ENCODE results near the gene PF4V1.

Gene PF4V1, protein sequence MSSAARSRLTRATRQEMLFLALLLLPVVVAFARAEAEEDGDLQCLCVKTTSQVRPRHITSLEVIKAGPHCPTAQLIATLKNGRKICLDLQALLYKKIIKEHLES

DNA sequence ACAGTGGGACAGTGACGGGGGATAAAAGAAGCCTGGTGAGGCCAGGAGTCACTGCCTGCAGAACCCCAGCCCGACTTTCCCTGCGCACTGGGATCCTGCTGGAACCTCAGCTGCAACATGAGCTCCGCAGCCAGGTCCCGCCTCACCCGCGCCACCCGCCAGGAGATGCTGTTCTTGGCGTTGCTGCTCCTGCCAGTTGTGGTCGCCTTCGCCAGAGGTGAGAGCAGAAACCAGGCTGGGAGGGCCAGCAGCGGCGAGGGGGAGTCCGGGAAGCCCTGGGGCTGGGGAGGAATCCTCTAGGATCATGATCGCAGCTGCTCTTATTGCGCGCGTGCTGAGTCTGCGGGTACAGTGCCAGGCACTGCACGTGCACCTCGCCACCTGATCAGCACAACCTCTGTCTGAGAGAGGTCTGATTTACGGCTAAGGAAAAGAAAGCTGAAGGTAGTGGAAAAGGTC, at the start of gene PF4V1:
Gene PF4V1 (plus strand): TSS at position 51 of the 459 bp plus-strand sequence. CDS start 67 bp downstream, at position 118.
- DNase-seq: no peak

DNA sequence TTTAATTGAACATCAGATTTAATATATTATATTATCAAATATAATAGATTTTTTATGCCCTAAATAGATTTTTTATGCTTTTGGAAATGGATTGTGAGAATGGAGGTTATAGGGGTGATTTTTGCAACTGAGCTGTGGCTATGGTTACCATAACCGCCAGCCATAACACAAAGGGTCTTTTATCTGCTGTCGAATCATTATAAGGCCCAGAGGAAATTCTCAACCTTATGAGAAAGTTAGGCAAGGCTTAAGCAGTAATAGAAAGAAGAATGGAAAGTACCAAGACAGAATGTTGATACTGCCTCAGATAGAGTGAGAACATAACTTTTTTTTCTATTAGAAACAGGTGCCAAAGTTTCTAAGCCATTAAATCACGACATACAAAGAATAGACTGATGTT, 42.9 kb upstream of the PF4V1 start:
- no peak for DNase-seq

DNA sequence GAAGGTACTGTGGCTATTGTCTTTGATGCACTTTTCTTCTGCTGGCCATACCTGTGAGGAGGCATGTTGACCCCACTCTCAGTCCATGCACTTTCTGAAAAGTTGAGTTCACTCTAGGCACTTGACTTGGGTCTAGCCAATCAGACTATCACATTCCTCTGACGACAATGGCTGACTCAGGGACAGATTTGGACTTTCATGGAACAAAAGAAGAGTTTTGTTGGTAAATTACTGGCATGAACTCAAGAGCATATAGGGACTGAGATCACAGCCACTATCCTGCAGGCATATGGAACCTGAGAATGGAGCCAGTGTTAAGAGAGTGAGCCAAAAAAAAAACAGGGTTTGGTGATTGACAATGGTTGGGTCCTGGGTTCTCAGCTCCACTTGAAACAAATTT, 41.3 kb upstream of the PF4V1 start:
- no peak for DNase-seq

DNA sequence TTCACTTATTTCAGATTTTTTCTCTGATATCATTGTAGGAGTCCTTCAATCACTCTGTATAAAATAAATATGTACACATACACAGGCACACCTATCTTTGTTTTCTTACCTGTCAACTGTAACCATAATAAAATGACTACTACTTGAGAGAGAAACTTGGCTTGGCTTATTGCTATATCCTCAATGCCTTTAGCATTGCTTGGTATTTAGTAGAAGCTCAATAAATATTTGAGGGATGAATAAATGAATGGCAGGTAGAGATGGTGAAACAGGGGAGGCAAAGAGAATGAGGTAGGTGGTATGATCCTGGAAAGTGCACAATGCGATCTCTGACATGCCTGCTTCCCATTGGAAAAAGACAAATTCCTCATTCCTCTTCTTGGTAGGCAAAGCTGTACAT, 38.4 kb upstream of the PF4V1 start:
- no peak for DNase-seq

DNA sequence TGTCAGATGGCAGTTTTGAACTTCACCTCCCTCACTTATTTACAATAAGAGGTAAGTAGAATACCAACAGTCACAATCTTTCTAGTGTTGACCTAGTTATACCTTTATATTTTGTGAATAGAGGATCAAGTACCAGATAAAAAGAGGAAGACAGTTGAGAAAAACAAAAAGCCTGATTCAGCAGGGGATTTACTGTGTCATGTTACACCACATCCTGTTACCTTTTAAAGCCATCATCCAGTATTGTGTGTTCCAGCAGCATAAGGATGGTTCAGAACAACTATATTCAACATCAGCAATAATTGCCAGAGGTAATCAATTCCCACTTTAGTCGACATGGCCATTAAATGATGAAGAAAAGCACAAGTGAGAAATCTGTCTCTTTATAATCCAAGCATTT, 38.0 kb upstream of the PF4V1 start:
- no peak for DNase-seq

DNA sequence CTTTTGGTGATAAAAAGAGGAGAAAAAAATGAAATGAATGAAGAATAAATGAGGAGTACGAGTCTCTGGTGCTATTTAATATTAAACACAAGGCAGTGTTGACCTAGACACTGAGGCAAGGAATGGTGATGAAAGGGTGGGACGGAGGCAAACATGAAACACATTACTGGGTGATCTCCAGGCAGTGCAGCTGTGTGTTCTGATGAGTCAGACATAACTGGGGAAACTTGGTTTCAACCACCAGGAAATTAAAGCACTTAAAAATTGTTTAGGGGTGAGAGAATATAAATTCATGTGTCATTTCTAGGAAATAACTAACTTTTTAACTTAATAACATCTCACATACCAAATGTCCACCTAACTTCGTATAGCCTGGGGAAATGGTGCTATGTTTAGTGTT, 36.3 kb upstream of the PF4V1 start:
- no peak for DNase-seq

DNA sequence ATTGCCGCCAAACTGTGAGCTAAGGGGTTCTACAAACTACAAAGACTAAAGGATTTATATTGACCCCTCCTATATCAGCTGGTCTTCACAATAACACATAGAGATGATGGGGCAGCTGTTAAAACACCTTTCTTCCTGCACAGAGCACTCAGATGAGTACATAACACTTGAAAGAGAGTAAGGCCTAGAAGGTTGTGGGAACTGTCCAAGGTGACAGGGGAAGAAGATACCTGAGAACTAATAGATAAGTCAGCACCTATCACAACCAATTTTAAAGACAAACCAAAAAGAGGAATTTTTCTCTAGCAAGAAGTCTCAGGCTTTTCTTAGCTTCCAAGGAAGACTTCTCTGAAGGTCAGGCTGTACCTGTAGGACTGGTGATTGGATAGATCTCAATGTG, 35.8 kb upstream of the PF4V1 start:
- DNase-seq: no peak

DNA sequence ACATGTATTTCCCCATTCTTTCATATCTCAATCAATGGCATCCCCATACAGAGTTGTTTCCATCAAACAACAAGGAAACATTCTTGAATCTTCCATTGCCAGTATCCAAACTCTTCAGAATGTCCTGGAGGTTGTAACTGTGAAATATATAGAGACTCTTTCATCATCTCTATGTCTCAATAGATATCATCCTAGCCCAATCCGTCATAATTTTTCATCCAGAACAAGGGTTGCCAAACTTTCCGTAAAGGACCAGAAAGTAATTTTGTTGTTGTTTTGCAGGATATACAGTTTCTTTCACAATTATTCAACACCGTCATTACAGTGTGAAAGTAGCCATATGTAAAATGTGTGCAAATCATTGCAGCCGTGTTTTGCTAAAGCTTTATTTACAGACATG, 31.8 kb upstream of the PF4V1 start:
- DNase-seq: no peak

DNA sequence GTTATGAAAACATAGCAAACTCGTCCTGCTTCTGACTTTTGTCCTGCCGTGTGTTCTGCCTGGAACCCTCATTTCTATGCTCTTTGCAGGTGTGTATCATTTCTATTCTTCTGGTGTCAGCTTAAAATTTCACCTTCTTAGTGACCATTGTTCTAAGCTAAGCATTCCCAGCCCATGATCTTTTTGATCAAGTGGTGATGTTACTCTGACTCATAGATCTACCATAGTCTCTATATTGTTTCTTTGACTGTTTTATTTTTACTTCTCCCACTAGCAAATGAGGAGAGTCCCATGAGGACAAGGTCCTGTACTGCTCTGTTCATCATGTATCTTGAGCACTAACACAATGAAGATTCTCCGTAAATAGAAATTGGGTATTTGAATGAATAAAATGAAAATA, 30.7 kb upstream of the PF4V1 start:
- no peak for DNase-seq

DNA sequence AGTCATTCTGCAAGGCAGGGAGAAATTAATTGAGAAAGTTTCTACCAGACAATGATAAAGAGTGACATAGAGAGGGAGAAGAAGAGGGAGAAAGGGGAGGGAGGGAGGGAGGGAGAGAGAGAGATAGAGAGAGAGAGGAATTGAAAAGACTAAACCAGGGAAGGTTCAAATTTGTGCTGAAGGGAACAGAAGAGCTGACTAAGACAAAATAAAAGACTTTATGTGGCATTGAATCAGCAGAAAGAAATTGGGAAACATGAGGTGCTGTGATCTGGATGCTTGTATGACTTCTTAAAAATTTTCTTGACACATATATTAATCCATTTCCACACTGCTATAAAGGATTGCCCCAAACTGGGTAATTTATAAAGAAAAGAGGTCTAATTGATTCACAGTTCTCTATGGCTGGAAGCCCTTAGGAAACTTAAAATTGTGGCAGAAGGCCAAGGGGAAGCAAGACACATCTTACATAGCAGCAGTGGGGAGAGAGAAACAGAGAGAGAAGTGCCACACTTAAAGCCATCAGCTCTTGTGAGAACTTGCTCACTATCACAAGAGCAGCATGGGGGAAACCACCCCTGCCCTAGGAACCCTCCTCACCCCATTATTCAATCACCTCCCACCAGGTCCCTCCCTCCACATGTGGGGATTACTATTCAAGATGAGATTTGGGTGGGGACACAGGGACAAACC, 30.1 kb upstream of the PF4V1 start:
- no peak for DNase-seq

DNA sequence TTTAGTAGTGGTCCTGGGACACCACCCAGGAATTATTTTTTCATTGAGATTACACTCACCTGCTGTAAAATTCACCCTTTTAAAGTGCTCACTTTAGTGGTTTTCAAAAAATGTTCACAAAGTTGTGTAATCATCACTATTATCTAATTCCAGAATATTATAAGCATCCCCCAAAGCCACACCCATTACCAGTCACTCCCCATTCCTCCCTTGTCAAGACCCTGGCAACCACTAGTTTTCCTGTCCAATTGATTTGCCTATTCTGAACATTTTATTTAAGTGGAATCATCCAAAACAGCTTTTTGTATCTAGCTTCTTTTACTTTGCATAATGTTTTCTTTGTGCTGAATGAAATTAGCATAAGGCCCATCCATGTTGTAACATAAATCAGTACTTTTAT, 29.3 kb upstream of the PF4V1 start:
- DNase-seq: no peak

DNA sequence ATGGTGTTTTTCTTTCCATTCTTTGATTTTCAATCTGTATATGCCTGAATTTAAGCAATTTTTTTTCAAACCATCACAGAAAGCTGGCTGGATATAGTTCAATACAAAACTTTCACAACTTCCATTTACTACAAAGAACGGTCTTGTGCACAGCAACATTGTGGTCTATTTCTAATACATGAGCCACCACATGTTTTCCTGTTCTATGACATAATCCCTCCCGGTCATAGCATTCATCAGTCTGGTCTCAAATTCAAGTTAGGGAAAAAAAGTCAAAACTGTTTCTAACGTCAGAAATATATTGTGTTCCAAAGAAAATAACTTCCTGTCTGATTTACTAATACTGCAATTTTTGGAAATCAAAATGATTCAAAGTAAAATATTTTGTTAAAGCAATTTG, 24.1 kb upstream of the PF4V1 start:
- no peak for DNase-seq

DNA sequence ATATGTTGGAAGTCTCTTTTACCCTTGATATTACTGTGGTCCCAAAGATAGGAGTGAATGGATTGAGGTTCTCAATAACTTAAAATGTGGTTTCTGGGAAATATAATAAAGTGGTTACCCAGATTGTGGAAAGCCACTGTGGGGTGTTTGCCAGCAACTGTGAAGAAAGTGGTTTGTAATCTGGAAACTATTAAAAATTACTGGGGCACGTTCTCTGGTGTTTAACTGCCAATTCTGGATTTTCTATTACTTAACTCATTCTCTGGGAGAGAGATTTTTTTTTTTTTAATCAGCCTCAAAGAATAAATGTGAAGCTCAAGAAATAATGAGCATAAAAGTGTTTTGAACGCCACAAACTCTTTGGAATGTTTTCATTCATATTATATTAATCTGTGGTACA, 21.5 kb upstream of the PF4V1 start:
- no peak for DNase-seq

DNA sequence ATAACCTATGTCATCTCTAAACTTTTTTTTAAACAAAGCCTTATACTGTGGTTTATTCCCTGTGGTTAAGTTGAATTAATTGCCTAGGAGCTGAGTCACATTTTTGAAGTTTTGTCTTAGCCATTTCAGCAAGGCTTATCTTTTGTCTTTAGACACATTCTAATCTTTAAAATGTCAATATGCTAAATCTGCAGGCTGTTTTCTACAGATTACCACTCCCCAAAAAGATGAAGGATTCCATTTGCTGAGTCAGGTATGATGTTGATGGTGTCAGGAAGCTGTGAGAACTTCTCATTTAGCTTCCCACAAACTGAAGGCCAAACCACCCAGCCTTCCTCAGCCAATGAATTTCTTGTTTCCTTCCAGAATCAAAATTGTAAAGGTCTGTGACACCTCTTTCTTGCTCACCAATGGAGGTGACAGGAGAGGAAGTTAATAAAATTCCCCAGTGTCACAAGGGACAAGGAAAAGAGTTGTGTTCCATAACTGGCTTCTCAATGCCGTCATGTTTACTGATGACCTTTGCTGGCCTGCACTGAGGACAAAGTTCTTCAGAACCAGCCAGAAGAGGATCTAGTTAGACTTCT, 20.4 kb upstream of the PF4V1 start:
- DNase-seq: no peak

DNA sequence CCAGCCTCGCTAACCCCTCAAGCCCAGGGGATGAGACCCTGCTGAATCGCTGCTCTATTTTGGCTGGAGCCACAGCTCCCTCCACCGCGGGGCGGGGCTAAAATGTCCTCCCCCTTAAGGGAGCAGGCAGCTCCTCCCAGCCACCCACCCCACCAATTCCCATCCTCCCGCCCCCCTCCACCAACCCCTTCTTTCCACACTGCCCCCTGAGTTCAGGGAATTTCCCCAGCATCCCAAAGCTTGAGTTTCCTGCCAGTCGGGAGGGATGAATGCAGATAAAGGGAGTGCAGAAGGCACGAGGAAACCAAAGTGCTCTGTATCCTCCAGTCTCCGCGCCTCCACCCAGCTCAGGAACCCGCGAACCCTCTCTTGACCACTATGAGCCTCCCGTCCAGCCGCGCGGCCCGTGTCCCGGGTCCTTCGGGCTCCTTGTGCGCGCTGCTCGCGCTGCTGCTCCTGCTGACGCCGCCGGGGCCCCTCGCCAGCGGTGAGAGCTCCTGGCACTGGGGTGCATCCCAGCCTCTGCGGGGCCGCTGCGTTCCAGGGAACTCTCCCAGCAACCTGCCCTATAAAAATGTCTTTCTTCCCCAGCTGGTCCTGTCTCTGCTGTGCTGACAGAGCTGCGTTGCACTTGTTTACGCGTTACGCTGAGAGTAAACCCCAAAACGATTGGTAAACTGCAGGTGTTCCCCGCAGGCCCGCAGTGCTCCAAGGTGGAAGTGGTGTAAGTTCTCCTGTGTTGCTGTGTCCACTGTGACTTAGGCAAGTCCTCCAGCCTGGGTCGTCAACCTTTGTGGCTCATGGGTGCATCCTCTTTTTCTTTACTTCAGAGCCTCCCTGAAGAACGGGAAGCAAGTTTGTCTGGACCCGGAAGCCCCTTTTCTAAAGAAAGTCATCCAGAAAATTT, 16.5 kb upstream of the PF4V1 start, which contains the start of gene CXCL6:
Gene CXCL6 (plus strand): TSS at position 306 of the 907 bp plus-strand sequence. CDS start 73 bp downstream, at position 379.
- peak; percentile 19 for DNase-seq

DNA sequence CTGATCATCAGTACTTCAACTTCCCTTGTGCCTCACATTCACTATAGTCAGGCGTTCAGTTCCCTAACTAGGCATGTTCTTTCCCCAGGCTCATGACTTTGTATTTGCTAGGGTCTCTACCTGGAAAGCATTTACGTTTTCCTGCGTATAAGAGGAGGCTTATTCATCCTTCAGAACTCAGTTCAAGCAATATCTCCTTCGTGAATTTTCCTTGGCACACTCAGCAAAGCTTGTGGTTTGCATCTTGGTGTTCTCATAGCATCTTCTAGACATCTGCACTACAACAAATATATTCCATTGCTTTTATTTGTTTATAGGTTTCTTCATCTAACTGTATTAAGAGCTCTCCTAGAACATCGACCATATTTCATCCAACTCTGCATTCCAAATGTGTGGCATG, 14.0 kb upstream of the PF4V1 start:
- no peak for DNase-seq

DNA sequence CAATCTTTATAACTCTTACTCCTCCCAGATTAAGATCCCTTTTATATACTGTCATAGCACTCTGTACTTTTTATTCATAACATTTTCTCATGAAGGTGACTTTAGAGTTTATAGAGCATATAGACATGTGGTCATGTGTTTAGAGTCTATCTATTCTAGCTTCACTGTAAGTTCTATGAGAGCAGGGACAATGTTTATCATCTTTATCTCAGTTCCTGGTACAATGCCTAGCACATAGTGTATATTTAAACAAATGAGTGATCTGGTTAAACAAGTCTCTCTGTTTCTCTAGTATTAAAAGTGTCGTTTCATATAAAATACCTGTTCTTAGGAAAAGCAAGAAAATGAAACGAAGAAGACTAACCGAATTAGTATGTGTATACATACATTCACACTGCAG, 13.4 kb upstream of the PF4V1 start:
- no peak for DNase-seq

DNA sequence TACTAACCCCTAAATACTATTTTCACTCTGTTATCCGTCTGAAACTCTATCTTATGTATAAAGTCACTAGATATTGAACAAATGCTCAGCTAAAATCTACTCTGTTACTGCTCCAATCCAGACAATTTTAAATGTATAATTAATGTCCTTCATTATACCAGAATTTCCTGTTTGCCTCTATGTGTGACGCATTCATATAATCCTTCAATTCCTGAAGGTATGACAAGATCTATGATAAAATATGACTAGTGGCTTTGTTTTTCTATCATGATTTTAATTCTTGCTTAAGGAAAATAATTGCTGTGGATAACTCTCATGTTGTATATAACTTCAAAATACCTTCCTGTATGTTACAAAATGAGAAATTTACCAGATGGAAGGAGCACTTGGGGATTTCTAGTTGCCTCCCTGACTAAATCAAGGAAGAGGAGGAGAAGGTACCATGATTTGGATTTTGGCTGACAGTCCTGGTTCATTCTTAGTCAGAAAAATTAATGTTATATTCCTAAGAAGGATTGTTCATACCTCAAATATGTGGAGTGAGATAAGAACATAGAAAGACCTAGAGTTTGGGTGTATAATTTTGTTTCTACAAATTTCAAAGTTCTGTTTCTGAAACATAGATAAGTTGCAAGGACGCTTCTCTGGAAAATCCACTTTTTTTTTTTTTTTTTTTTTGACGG, 11.7 kb upstream of the PF4V1 start:
- no peak for DNase-seq

DNA sequence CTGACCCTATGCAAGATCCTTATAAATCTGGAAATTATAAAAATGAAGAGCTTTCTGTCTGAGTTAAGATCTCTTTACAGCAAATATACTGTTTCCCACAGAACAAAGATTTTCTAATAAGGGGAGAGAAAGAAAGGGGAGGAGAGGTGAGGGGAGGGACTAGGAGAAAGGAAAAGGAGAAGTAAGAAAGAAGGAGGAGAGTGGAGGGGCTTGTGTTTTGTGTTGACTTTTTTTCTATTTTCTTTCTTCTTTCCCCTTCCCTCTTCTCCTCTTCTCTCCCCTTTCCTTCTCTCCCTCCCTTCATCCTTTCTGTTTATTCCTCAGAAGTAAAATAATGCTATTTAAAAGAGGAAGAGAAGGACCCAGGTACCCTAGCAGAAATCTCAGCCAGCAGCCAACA, 10.4 kb upstream of the PF4V1 start:
- no peak for DNase-seq

DNA sequence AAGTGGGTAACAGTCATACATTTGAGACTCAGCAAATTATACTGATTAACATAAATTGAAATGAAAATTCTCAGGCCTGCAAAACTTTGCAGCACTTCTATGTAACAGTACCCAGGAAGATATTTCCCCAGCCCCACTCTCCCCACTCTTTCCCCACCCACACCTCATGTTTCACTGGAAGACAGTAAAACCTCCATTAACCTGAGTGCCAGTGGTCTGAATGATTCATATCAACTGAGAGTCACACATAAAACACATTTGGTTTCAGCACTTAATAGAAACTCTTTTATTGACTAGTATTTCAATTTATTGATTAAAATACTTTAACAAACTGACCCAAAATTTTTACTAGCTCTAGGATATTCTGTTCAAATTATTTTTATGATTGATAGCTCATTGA, 9.7 kb upstream of the PF4V1 start:
- DNase-seq: no peak

DNA sequence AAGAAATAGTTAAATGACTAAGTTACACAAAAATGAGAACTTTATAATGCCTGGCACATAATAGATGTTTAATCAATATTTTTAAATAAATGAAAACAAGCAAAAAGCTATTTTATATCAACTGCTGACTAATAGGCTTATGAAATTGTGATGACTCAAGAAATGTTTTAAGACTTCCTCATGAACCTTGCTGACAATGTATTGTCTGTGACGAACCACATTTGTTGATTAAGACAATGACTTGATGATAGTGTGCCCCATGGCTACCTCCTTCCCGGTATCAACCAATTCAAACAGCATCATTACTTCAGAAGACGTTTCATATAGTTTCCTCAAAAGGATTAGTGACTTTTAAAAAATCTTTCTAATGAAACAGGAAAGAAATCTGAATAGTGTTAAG, 8.8 kb upstream of the PF4V1 start:
- no peak for DNase-seq

DNA sequence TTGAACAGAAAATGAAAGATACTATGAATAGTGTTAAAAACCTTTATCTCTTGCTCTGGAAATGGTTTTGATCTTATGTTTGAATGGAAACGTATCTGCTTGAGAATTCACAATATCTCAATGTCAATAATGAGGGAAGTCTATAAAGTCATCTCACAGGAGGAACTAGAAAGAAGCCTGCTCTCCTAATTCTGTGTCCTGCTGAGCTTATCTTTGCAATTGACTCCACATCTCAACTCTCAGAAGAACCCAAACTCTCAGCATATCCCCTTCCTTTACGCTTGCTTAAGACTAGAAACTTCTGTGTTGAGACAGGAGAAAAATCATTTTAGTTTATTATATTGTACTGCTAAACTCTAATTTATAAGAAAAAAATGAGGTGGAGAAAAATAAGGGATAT, 8.3 kb upstream of the PF4V1 start:
- no peak for DNase-seq

Data from COR-L47 (cell line).